GM23338 (cell line): Measurements from ENCODE around the gene LPP.

Experiments used
- CTCF ChIP-seq, 2 experiments: fragments of 200-600 bp in 1 of 2; sonication (generic) in 1 of 2; conservative IDR thresholded peaks; 2 replicates each; pipeline versions ENCODE4 v1.5.1 to v1.6.1; 2016 to 2017; ENCODE audit warnings: antibody characterized with exemption in 2 of 2, low read depth in 2 of 2, mild to moderate bottlenecking in 2 of 2, moderate library complexity in 1 of 2
- NANOG ChIP-seq: IDR thresholded peaks from 2 replicates; pipeline ENCODE4 v1.6.1; 2016; ENCODE audit warnings: antibody characterized with exemption, borderline replicate concordance
- REST ChIP-seq: IDR thresholded peaks from one replicate; pipeline ENCODE4 v1.6.1; 2018; ENCODE audit warnings: antibody characterized with exemption; ENCODE audit not compliant: unreplicated experiment

- TF ChIP-seq NANOG (no peak), CTCF (conservative IDR thresholded peaks at IDR 0.05; ENCODE audit: low read depth in 2 of 2) (no peak), REST (no peak)
Measured at GRCh38 chr3:188817935-188818269, 663.9 kb downstream of the LPP start.
